Inflammatory macrophage (primary cell): ENCODE measurements around the gene NPR3.

Experiments used
- DNase-seq, 2 donors: peaks; one replicate each; pipeline ENCODE4 v3.0.0-alpha.2; 2020 to 2022

Gene NPR3

GRCh38 chr5:32814141-32814540, 103.0 kb downstream of the NPR3 start:
- no peak for DNase-seq

GRCh38 chr5:32814620-32815019, 103.5 kb downstream of the NPR3 start:
- DNase-seq: no peak

GRCh38 chr5:32827981-32828380, 116.9 kb downstream of the NPR3 start:
- DNase-seq: no peak

- DNase-seq: no peak
Observed at GRCh38 chr5:32828492-32828891, 117.4 kb downstream of the NPR3 start.

GRCh38 chr5:32831624-32832023, 120.5 kb downstream of the NPR3 start:
- no peak for DNase-seq

- DNase-seq: no peak
Observed at GRCh38 chr5:32833127-32833526, 122.0 kb downstream of the NPR3 start.

GRCh38 chr5:32833663-32834062, 122.5 kb downstream of the NPR3 start:
- DNase-seq: no peak

GRCh38 chr5:32834251-32834650, 123.1 kb downstream of the NPR3 start:
- no peak for DNase-seq

GRCh38 chr5:32836176-32836575, 125.1 kb downstream of the NPR3 start:
- DNase-seq: no peak

GRCh38 chr5:32837211-32837610, 126.1 kb downstream of the NPR3 start:
- DNase-seq: no peak

GRCh38 chr5:32839106-32839505, 128.0 kb downstream of the NPR3 start:
- no peak for DNase-seq

- DNase-seq: no peak
Observed at GRCh38 chr5:32840606-32841005, 129.5 kb downstream of the NPR3 start.
